Activated naive CD4-positive, alpha-beta T cell treated with anti-CD3 and anti-CD28 coated beads, Interleukin-2, amount 50 U/mL, for 24 hours (primary cell): ENCODE measurements around the gene PLP2.
A peak's percentile ranks its signal among the peaks of the same experiment; 100 is the strongest.
"Not testable (repeated sequence)": the region's sequence is repeated elsewhere in the genome, so short reads cannot be mapped to it uniquely, and the experiment has no call there.

Source experiments
- H3K27ac Mint-ChIP-seq: one replicate; pipeline ENCODE4 v1.8.0; 2021; ENCODE audit warnings: mild to moderate bottlenecking, mixed read lengths
- H3K27me3 Mint-ChIP-seq: one replicate; pipeline ENCODE4 v1.8.0; 2021; ENCODE audit warnings: mixed read lengths
- H3K36me3 Mint-ChIP-seq: one replicate; pipeline ENCODE4 v1.8.0; 2021; ENCODE audit warnings: mixed read lengths
- H3K4me1 Mint-ChIP-seq: one replicate; pipeline ENCODE4 v1.8.0; 2021; ENCODE audit warnings: mixed read lengths
- H3K4me3 Mint-ChIP-seq: one replicate; pipeline ENCODE4 v1.8.0; 2021; ENCODE audit warnings: mild to moderate bottlenecking, mixed read lengths
- H3K9me3 Mint-ChIP-seq: one replicate; pipeline ENCODE4 v1.8.0; 2021; ENCODE audit warnings: mixed read lengths

Gene PLP2

GRCh38 chrX:49155900-49156837 lies 15.5 kb upstream of the PLP2 start:
- Mint-ChIP-seq H3K27ac (peak overlapping the region; percentile 94), H3K27me3 (no peaks in the 10 kb centered on the region), H3K4me1 (peaks cover 18% of the 10 kb centered on the region), H3K9me3 (no peaks in the 10 kb centered on the region), H3K36me3 (no peaks in the 10 kb centered on the region), H3K4me3 (peak overlapping the region; percentile 94)

- peaks cover 18% of the 10 kb centered on the region for H3K4me1 Mint-ChIP-seq
- H3K27me3 Mint-ChIP-seq, result no peaks in the 10 kb centered on the region
- H3K9me3 Mint-ChIP-seq, result no peaks in the 10 kb centered on the region
- H3K4me3 Mint-ChIP-seq, result peak overlapping the region; percentile 47
- H3K27ac Mint-ChIP-seq, result no peak overlapping the region
- no peaks in the 10 kb centered on the region for H3K36me3 Mint-ChIP-seq
These were observed 14.5 kb upstream of the PLP2 start for GRCh38 chrX:49157194-49157593.

- Mint-ChIP-seq H3K4me1 (peaks cover 18% of the 10 kb centered on the region), H3K36me3 (no peaks in the 10 kb centered on the region), H3K9me3 (no peaks in the 10 kb centered on the region), H3K27me3 (no peaks in the 10 kb centered on the region), H3K4me3 (no peak overlapping the region), H3K27ac (no peak overlapping the region)
These were observed 10.8 kb upstream of the PLP2 start for GRCh38 chrX:49160908-49161307.

DNA sequence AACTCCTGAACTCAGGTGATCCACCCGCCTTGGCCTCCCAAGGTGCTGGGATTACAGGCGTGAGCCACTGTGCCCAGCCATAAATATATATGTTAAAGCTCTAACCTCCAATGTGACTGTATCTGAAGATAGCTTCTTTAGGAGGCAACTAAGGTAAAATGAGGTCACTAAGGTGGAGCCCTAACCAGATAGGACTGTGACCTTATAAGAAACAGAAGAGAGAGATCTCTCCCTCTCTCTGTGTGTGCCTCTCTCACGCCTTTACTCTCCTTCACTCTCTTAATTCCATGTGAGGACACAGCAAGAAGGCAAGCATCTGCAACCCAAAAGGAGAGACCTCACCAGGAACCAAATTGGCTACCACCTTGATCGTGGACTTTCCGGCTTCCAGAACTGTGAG lies 10.1 kb upstream of the PLP2 start:
- no peaks in the 10 kb centered on the region for H3K27me3 Mint-ChIP-seq
- no peak overlapping the region for H3K27ac Mint-ChIP-seq
- H3K4me3 Mint-ChIP-seq, result no peak overlapping the region
- H3K4me1 Mint-ChIP-seq, result peaks cover 19% of the 10 kb centered on the region
- H3K9me3 Mint-ChIP-seq, result no peaks in the 10 kb centered on the region
- no peaks in the 10 kb centered on the region for H3K36me3 Mint-ChIP-seq

GRCh38 chrX:49162620-49163019 lies 9.1 kb upstream of the PLP2 start, which contains the start of gene MAGIX:
Gene MAGIX, plus strand, starts transcription at chrX:49162758. Its CDS starts 132 bp downstream, at chrX:49162890.
- Mint-ChIP-seq H3K9me3 (no peaks in the 10 kb centered on the region), H3K4me3 (peak within 1 kb of the TSS; percentile 74), H3K36me3 (no peaks in the 10 kb centered on the region), H3K4me1 (peaks cover 25% of the 10 kb centered on the region), H3K27me3 (no peaks in the 10 kb centered on the region), H3K27ac (no peak within 1 kb of the TSS)

- Mint-ChIP-seq H3K27ac (peak overlapping the region; percentile 95), H3K4me1 (peaks cover 29% of the 10 kb centered on the region)
These were observed 7.9 kb upstream of the PLP2 start for GRCh38 chrX:49163555-49164419.

GRCh38 chrX:49164589-49165360 lies 6.9 kb upstream of the PLP2 start:
- Mint-ChIP-seq H3K4me1 (peaks cover 29% of the 10 kb centered on the region), H3K27ac (no peak overlapping the region), H3K9me3 (no peaks in the 10 kb centered on the region), H3K4me3 (peak overlapping the region; percentile 86), H3K27me3 (no peaks in the 10 kb centered on the region), H3K36me3 (no peaks in the 10 kb centered on the region)

More at GRCh38 chrX:49163555-49164419, 7.9 kb upstream of the PLP2 start:
- peak overlapping the region; percentile 86 for H3K4me3 Mint-ChIP-seq
- H3K9me3 Mint-ChIP-seq, result no peaks in the 10 kb centered on the region
- no peaks in the 10 kb centered on the region for H3K36me3 Mint-ChIP-seq
- H3K27me3 Mint-ChIP-seq, result no peaks in the 10 kb centered on the region

DNA sequence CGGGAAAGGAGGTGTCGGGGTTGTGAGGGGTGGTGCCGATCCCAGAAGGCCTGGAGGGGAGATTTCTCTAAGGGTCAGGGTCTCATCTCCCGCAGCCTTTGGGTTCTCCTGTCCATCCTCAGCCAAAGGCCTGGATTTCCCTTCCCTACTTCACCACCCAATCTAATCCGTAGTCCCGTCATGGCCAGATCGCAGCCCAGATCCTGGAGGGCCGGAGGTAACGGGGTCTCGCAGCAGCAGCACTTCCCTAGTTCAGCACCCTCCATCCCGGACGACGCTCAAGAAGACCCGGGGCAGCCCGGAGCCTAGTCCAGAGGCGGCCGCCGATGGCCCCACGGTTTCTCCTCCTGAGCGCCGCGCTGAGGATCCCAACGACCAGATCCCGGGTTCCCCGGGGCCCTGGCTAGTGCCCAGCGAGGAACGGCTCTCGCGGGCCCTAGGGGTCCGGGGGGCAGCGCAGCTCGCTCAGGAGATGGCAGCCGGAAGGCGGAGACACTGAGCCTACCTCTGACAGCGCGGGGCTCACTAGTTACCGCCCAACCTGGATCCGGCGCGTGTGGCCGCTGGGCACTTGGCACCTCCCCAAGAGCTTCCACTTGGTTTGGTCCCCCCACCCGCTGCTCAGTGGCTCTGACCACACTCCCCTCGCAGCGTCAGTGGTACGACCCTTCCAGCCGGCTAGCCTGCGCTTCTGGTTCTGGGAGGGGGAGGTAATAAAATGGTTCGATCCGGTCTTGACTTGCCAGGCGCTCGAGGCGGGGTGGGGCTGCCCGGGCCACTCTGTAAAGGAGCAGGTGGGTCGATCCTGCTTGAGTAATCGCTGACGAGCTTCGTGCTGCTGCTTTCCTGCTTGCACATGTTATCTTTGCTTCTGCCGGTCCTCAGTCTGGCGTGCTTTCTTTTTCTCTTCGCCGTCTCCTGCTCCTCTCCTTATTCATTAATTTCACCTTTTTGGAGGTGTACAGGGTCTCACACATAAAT lies 5.5 kb upstream of the PLP2 start:
- H3K27ac Mint-ChIP-seq, result peak overlapping the region; percentile 89
- H3K27me3 Mint-ChIP-seq, result no peaks in the 10 kb centered on the region
- H3K4me1 Mint-ChIP-seq, result peaks cover 29% of the 10 kb centered on the region
- no peaks in the 10 kb centered on the region for H3K9me3 Mint-ChIP-seq
- H3K36me3 Mint-ChIP-seq, result no peaks in the 10 kb centered on the region
- H3K4me3 Mint-ChIP-seq, result peak overlapping the region; percentile 85

DNA sequence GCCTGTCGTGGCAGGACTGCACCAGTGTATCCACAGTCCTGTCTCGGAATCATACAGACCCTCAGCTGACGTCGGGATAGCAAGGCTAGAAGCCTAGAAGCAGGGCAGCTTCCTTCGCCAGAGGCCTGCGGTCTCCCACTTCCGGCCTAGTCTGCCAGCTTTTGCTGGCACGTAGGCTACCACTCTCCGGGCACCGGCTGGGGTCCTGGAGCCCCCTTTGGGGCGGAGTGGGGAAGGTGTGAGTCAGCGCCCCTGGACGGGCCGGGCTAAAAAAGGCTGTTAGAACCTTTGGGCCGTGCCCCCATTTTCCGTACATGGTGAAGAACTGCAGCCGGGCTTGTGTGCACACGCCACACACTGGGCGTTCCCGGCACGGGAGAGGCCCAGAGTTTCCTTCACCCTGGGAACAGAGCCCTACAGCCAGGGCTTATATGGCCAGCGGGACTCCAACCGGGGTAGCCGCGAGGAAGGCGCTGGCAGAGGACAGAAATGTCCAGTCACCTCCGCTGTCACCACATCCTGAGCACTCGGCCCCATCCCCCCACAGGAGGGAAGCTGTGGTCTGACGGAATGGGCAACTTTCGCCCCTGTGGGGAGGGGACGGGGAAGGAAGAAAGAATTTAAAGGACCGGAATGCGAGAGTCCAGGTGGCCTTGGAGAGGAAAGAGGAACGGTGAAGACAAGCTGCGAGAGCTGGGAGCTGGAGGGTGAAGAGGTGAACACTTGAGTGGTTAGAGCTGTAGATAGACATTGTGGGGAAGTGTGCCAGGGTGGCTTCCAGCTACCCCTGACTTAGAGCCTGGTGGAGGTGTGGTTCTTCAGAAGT lies 4.6 kb upstream of the PLP2 start:
- Mint-ChIP-seq H3K27ac (peak overlapping the region; percentile 89), H3K4me3 (peak overlapping the region; percentile 85), H3K27me3 (no peaks in the 10 kb centered on the region), H3K9me3 (no peaks in the 10 kb centered on the region), H3K36me3 (no peaks in the 10 kb centered on the region), H3K4me1 (peaks cover 29% of the 10 kb centered on the region)

DNA sequence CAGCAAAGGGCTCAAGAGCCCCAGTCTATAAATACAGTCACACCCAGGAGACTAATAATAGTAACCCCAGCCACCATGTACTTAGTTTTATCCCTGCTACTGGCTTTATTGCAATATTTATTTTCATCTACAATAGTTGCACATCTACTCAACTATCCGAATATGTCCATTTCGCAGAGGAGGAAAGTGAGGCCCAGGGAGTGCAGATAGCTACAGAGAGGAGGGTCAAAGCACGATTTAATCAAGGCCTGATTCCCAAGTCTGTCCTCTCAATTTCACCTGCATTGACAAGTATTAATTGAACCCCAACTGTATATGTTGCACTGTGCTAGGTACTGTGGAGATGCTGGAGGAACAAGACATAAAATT lies 4.0 kb upstream of the PLP2 start:
- H3K4me3 Mint-ChIP-seq, result peak overlapping the region; percentile 85
- H3K27ac Mint-ChIP-seq, result peak overlapping the region; percentile 41
- peaks cover 32% of the 10 kb centered on the region for H3K4me1 Mint-ChIP-seq
- H3K9me3 Mint-ChIP-seq, result no peaks in the 10 kb centered on the region
- no peaks in the 10 kb centered on the region for H3K36me3 Mint-ChIP-seq
- H3K27me3 Mint-ChIP-seq, result no peaks in the 10 kb centered on the region

- Mint-ChIP-seq H3K9me3 (no peaks in the 10 kb centered on the region), H3K36me3 (no peaks in the 10 kb centered on the region), H3K27me3 (no peaks in the 10 kb centered on the region), H3K4me1 (peaks cover 16% of the 10 kb centered on the region), H3K4me3 (peak overlapping the region; percentile 87), H3K27ac (peak overlapping the region; percentile 76)
These were observed 632 bp downstream of the PLP2 start for GRCh38 chrX:49172280-49172780.

GRCh38 chrX:49173544-49173943 lies 1.8 kb downstream of the PLP2 start:
- H3K27ac Mint-ChIP-seq, result peak overlapping the region; percentile 46

DNA sequence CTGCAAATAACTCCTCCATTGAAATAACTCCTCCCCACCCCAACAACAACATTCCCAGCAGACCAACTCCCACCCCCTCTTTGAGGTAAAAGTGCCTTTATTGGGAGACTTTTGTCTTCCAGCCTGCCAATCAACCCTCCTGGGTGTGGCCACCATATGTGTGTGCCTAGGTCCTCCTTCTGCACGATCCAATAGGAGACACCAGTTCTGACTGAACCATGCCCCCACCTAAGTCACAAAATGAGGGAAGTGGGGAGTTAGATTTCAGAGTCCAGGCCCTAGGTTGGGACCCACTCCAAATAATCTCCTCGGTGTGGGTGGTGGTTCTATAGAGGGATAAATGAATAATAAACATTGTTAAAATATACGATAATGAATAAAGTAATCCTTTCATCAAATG lies 3.0 kb downstream of the PLP2 start:
- Mint-ChIP-seq H3K27ac (no peak overlapping the region), H3K4me1 (peaks cover 10% of the 10 kb centered on the region), H3K4me3 (no peak overlapping the region), H3K36me3 (no peaks in the 10 kb centered on the region), H3K27me3 (no peaks in the 10 kb centered on the region), H3K9me3 (no peaks in the 10 kb centered on the region)

More at GRCh38 chrX:49173544-49173943, 1.8 kb downstream of the PLP2 start:
- not testable (repeated sequence) for H3K9me3 Mint-ChIP-seq, H3K4me1 Mint-ChIP-seq, H3K36me3 Mint-ChIP-seq, H3K27me3 Mint-ChIP-seq
- peak overlapping the region; percentile 86 for H3K4me3 Mint-ChIP-seq
